SU-DHL-6 (cell line): ENCODE data around the gene ABCD2.

Experiments
- H2AFZ ChIP-seq: fragments of 200-600 bp; sonication (generic); 2 replicates; pipeline ENCODE4 v1.6.1; 2014; ENCODE audit warnings: low read depth, mild to moderate bottlenecking, moderate library complexity, mixed read lengths, antibody characterized with exemption, low read length; ENCODE audit not compliant: severe bottlenecking
- H3F3A ChIP-seq: fragments of 200-600 bp; shearing (Covaris generic); 2 replicates; pipeline ENCODE4 v1.6.0; 2016; ENCODE audit warnings: antibody characterized with exemption, mild to moderate bottlenecking; ENCODE audit not compliant: insufficient read depth
- H3K27ac ChIP-seq: fragments of 200-600 bp; sonication (generic); 2 replicates; pipeline ENCODE4 v1.5.1; 2016; ENCODE audit warnings: low read depth, mild to moderate bottlenecking, low read length, moderate library complexity, mixed read lengths
- H3K27me3 ChIP-seq: fragments of 200-600 bp; sonication (generic), shearing (Covaris generic); 2 replicates; pipeline ENCODE4 v1.6.0; 2014; ENCODE audit warnings: mild to moderate bottlenecking, low read length
- H3K36me3 ChIP-seq: fragments of 200-600 bp; sonication (generic); 2 replicates; pipeline ENCODE4 v1.6.1; 2014; ENCODE audit warnings: mild to moderate bottlenecking, low read length, mixed read lengths
- H3K4me2 ChIP-seq: fragments of 300-600, 200-600 bp; shearing (Covaris generic), sonication (generic); 2 replicates; pipeline ENCODE4 v1.6.0; 2014; ENCODE audit warnings: low read length, low read depth, mild to moderate bottlenecking; ENCODE audit not compliant: poor library complexity, severe bottlenecking
- H3K4me3 ChIP-seq: fragments of 200-600 bp; sonication (generic); 2 replicates; pipeline ENCODE4 v1.5.1; 2014; ENCODE audit warnings: antibody characterized with exemption, low read length, mild to moderate bottlenecking, mixed read lengths; ENCODE audit not compliant: insufficient read depth, poor library complexity, severe bottlenecking
- H3K79me2 ChIP-seq: fragments of 200-600 bp; sonication (generic); 2 replicates; pipeline ENCODE4 v1.6.1; 2014; ENCODE audit warnings: mild to moderate bottlenecking, low read length, moderate library complexity; ENCODE audit not compliant: insufficient read depth
- H3K9ac ChIP-seq: fragments of 200-600 bp; sonication (generic); 2 replicates; pipeline ENCODE4 v1.7.0; 2014; ENCODE audit warnings: mild to moderate bottlenecking, low read length
- H3K9me2 ChIP-seq: fragments of 200-600 bp; sonication (generic); replicated peaks from 2 replicates; pipeline ENCODE4 v1.6.1; 2014; ENCODE audit warnings: low read length; ENCODE audit not compliant: insufficient read depth
- H3K9me3 ChIP-seq: fragments of 200-600 bp; sonication (generic); 2 replicates; pipeline ENCODE4 v1.6.1; 2014; ENCODE audit warnings: low read length, mixed read lengths; ENCODE audit not compliant: insufficient read depth
- H4K20me1 ChIP-seq: fragments of 200-600 bp; sonication (generic); 2 replicates; pipeline ENCODE4 v1.6.1; 2014; ENCODE audit warnings: low read depth, mild to moderate bottlenecking, antibody characterized with exemption, low read length, moderate library complexity, mixed read lengths
- EZH2phosphoT487 ChIP-seq: fragments of 200-600 bp; sonication (generic), shearing (Covaris generic); conservative IDR thresholded peaks from 2 replicates; pipeline ENCODE4 v1.6.1; 2018; ENCODE audit warnings: mild to moderate bottlenecking, antibody characterized with exemption, low read length, moderate library complexity, mixed read lengths
- TF ChIP-seq, protein P1 (sequence below): fragments of 200-600 bp; sonication (generic); IDR thresholded peaks from one replicate; pipeline ENCODE4 v1.5.1; 2017; ENCODE audit warnings: antibody characterized with exemption, mild to moderate bottlenecking, low read length, moderate library complexity; ENCODE audit not compliant: insufficient read depth, poor library complexity, severe bottlenecking

Gene ABCD2

GRCh38 chr12:39646963-39647362, 27.4 kb upstream of the ABCD2 start:
- Histone ChIP-seq H3F3A (no peaks in the 10 kb centered on the region), H3K27ac (no peak overlapping the region), H3K9me2 (no peaks in the 10 kb centered on the region), H3K36me3 (no peaks in the 10 kb centered on the region), H3K9ac (no peak overlapping the region), H2AFZ (no peak overlapping the region), H3K4me3 (no peak overlapping the region), H3K4me2 (no peak overlapping the region), H4K20me1 (no peaks in the 10 kb centered on the region), H3K27me3 (no peaks in the 10 kb centered on the region), H3K79me2 (no peaks in the 10 kb centered on the region), H3K9me3 (no peaks in the 10 kb centered on the region)
- TF ChIP-seq, protein P1, sequence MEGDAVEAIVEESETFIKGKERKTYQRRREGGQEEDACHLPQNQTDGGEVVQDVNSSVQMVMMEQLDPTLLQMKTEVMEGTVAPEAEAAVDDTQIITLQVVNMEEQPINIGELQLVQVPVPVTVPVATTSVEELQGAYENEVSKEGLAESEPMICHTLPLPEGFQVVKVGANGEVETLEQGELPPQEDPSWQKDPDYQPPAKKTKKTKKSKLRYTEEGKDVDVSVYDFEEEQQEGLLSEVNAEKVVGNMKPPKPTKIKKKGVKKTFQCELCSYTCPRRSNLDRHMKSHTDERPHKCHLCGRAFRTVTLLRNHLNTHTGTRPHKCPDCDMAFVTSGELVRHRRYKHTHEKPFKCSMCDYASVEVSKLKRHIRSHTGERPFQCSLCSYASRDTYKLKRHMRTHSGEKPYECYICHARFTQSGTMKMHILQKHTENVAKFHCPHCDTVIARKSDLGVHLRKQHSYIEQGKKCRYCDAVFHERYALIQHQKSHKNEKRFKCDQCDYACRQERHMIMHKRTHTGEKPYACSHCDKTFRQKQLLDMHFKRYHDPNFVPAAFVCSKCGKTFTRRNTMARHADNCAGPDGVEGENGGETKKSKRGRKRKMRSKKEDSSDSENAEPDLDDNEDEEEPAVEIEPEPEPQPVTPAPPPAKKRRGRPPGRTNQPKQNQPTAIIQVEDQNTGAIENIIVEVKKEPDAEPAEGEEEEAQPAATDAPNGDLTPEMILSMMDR, result no peak
- TF ChIP-seq EZH2phosphoT487, result no peak

GRCh38 chr12:39643052-39643451, 23.4 kb upstream of the ABCD2 start:
- no peaks in the 10 kb centered on the region for H3K79me2 ChIP-seq
- TF ChIP-seq EZH2phosphoT487, result no peak
- TF ChIP-seq, protein P1, result no peak
- H3F3A ChIP-seq, result no peaks in the 10 kb centered on the region
- no peaks in the 10 kb centered on the region for H4K20me1 ChIP-seq
- no peaks in the 10 kb centered on the region for H3K9me2 ChIP-seq
- no peak overlapping the region for H3K9ac ChIP-seq
- H3K27ac ChIP-seq, result no peak overlapping the region
- no peaks in the 10 kb centered on the region for H3K27me3 ChIP-seq
- no peaks in the 10 kb centered on the region for H3K36me3 ChIP-seq
- H3K4me2 ChIP-seq, result no peak overlapping the region
- no peak overlapping the region for H3K4me3 ChIP-seq
- H3K9me3 ChIP-seq, result no peaks in the 10 kb centered on the region
- no peak overlapping the region for H2AFZ ChIP-seq

DNA sequence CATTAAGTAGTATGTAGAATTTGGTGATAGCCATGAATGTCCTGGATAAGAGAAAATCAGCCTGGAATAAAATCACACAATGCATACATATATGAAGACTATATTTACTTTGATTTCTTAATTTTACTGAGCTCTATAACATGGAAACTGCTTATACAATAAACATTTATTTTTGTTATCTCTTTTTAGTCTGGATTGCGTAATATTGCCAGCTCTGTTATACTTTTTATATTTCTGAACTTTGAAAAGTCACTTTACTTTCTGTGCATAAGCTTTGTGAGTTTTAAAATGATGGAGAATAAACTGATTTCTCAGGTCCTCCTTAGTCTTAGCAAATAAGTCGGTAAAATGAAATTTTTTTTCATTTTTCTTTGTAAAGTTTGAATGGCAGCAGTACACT, 19.2 kb upstream of the ABCD2 start:
- no peak for TF ChIP-seq EZH2phosphoT487
- TF ChIP-seq, protein P1, result no peak
- no peaks in the 10 kb centered on the region for H3K9me3 ChIP-seq
- no peaks in the 10 kb centered on the region for H3K36me3 ChIP-seq
- no peaks in the 10 kb centered on the region for H3K27me3 ChIP-seq
- no peak overlapping the region for H3K27ac ChIP-seq
- no peak overlapping the region for H3K4me2 ChIP-seq
- no peaks in the 10 kb centered on the region for H3K79me2 ChIP-seq
- H3F3A ChIP-seq, result no peaks in the 10 kb centered on the region
- no peaks in the 10 kb centered on the region for H4K20me1 ChIP-seq
- H3K4me3 ChIP-seq, result no peak overlapping the region
- no peaks in the 10 kb centered on the region for H3K9me2 ChIP-seq
- H3K9ac ChIP-seq, result no peak overlapping the region
- H2AFZ ChIP-seq, result no peak overlapping the region
